ENCODE measurements around the gene ELK3. TPM values are rescaled to one million over a fixed set of nuclear protein-coding genes. Genes with fewer than 3 reads are reported as not detected.

Gene ELK3
- total and polyA plus RNA-seq, 2 experiments from 2014 or later = 7.3 to 9.6 TPM

GRCh38 chr12:96166765-96167164 lies 27.4 kb upstream of the ELK3 start:
- Histone ChIP-seq H3K4me1 (ENCODE audit: low read depth) (no peaks in the 10 kb centered on the region), H3K36me3 (no peaks in the 10 kb centered on the region), H3K27me3 (no peaks in the 10 kb centered on the region), H3K9me3 (ENCODE audit: low read depth) (no peaks in the 10 kb centered on the region), H3K4me3 (no peak overlapping the region), H3K27ac (no peak overlapping the region)
- no peak for DNase-seq (ENCODE audit: low read depth in 1 of 2, low spot score in 1 of 2)
- no peak for TF ChIP-seq CTCF (IDR thresholded peaks at IDR 0.05; ENCODE audit: low read depth, low read length)

GRCh38 chr12:96167492-96167891 lies 26.7 kb upstream of the ELK3 start:
- DNase-seq (ENCODE audit: low read depth in 1 of 2, low spot score in 1 of 2) = no peak
- no peak for TF ChIP-seq CTCF (IDR thresholded peaks at IDR 0.05; ENCODE audit: low read depth, low read length)
- no peak overlapping the region for H3K27ac ChIP-seq

GRCh38 chr12:96170328-96170727 lies 23.8 kb upstream of the ELK3 start:
- Histone ChIP-seq H3K27ac (no peak overlapping the region), H3K27me3 (no peaks in the 10 kb centered on the region), H3K9me3 (ENCODE audit: low read depth) (no peaks in the 10 kb centered on the region), H3K36me3 (no peaks in the 10 kb centered on the region), H3K4me3 (no peak overlapping the region), H3K4me1 (ENCODE audit: low read depth) (no peaks in the 10 kb centered on the region)
- TF ChIP-seq CTCF (IDR thresholded peaks at IDR 0.05; ENCODE audit: low read depth, low read length) = no peak
- DNase-seq (ENCODE audit: low read depth in 1 of 2, low spot score in 1 of 2) = no peak

More at GRCh38 chr12:96167492-96167891, 26.7 kb upstream of the ELK3 start:
- no peak overlapping the region for H3K4me3 ChIP-seq
- no peaks in the 10 kb centered on the region for H3K9me3 ChIP-seq (ENCODE audit: low read depth)
- H3K36me3 ChIP-seq = no peaks in the 10 kb centered on the region
- H3K27me3 ChIP-seq = no peaks in the 10 kb centered on the region
- no peaks in the 10 kb centered on the region for H3K4me1 ChIP-seq (ENCODE audit: low read depth)

- no peak overlapping the region for H3K27ac ChIP-seq
- no peak overlapping the region for H3K4me3 ChIP-seq
- H3K27me3 ChIP-seq = no peaks in the 10 kb centered on the region
- no peaks in the 10 kb centered on the region for H3K9me3 ChIP-seq (ENCODE audit: low read depth)
- no peak for DNase-seq (ENCODE audit: low read depth in 1 of 2, low spot score in 1 of 2)
- H3K4me1 ChIP-seq (ENCODE audit: low read depth) = no peaks in the 10 kb centered on the region
- H3K36me3 ChIP-seq = no peaks in the 10 kb centered on the region
- TF ChIP-seq CTCF (IDR thresholded peaks at IDR 0.05; ENCODE audit: low read depth, low read length) = no peak
Measured at GRCh38 chr12:96170762-96171161, 23.4 kb upstream of the ELK3 start.

- no peak for DNase-seq (ENCODE audit: low read depth in 1 of 2, low spot score in 1 of 2)
- Histone ChIP-seq H3K4me1 (ENCODE audit: low read depth) (no peaks in the 10 kb centered on the region), H3K9me3 (ENCODE audit: low read depth) (no peaks in the 10 kb centered on the region), H3K27me3 (no peaks in the 10 kb centered on the region), H3K27ac (no peak overlapping the region), H3K4me3 (no peak overlapping the region), H3K36me3 (no peaks in the 10 kb centered on the region)
- TF ChIP-seq CTCF (IDR thresholded peaks at IDR 0.05; ENCODE audit: low read depth, low read length) = no peak
Measured at GRCh38 chr12:96171905-96172304, 22.3 kb upstream of the ELK3 start.

GRCh38 chr12:96172981-96173380 lies 21.2 kb upstream of the ELK3 start:
- no peak for TF ChIP-seq CTCF (IDR thresholded peaks at IDR 0.05; ENCODE audit: low read depth, low read length)
- Histone ChIP-seq H3K9me3 (ENCODE audit: low read depth) (no peaks in the 10 kb centered on the region), H3K4me1 (ENCODE audit: low read depth) (no peaks in the 10 kb centered on the region), H3K36me3 (no peaks in the 10 kb centered on the region), H3K27ac (no peak overlapping the region), H3K27me3 (no peaks in the 10 kb centered on the region), H3K4me3 (no peak overlapping the region)
- no peak for DNase-seq (ENCODE audit: low read depth in 1 of 2, low spot score in 1 of 2)

Data from cardiac muscle cell (in vitro differentiated cells and primary cell).